MCF 10A (cell line): Measurements from ENCODE around the gene ST8SIA1. TPM values are rescaled to one million over a fixed set of nuclear protein-coding genes. Genes with fewer than 3 reads are reported as not detected.

ENCODE experiments used
- BruUV-seq: library from RNA; stranded (reverse); fragments of 400-500 nt; replicated peaks from 2 replicates; lab custom pipeline; 2021; lab: Mats Ljungman, UMichigan
- CTCF ChIA-PET: fragments of 300-600 bp; sonication (Branson Sonifier 250); formaldehyde crosslinking; extraction: SDS; loops from one replicate; lab custom pipeline; 2021; ENCODE audit warnings: antibody characterized with exemption, inconsistent platforms; lab: Yijun Ruan, JAX
- POLR2A ChIA-PET: fragments of 300-600, 350-650 bp; sonication (Branson Sonifier 250); formaldehyde crosslinking; extraction: SDS; loops from one replicate; lab custom pipeline; 2020; ENCODE audit warnings: antibody characterized with exemption, inconsistent platforms; lab: Yijun Ruan, JAX
- DNase-seq: peaks from one replicate; pipeline ENCODE4 v3.0.0-alpha.2; 2018; ENCODE audit not compliant: unreplicated experiment
- H3K27ac Mint-ChIP-seq: one replicate; pipeline ENCODE4 v1.8.0; 2022; ENCODE audit warnings: mild to moderate bottlenecking, low read depth, mixed read lengths; ENCODE audit not compliant: unreplicated experiment
- H3K27me3 Mint-ChIP-seq: one replicate; pipeline ENCODE4 v1.8.0; 2022; ENCODE audit warnings: mixed read lengths; ENCODE audit not compliant: insufficient read depth, unreplicated experiment
- H3K36me3 Mint-ChIP-seq: one replicate; pipeline ENCODE4 v1.8.0; 2022; ENCODE audit warnings: mild to moderate bottlenecking, moderate library complexity, mixed read lengths; ENCODE audit not compliant: insufficient read depth, unreplicated experiment
- H3K4me1 Mint-ChIP-seq: one replicate; pipeline ENCODE4 v1.8.0; 2022; ENCODE audit warnings: mixed read lengths; ENCODE audit not compliant: insufficient read depth, unreplicated experiment
- H3K4me3 Mint-ChIP-seq: one replicate; pipeline ENCODE4 v1.8.0; 2022; ENCODE audit warnings: mild to moderate bottlenecking, moderate library complexity, mixed read lengths; ENCODE audit not compliant: unreplicated experiment
- H3K9me3 Mint-ChIP-seq: one replicate; pipeline ENCODE4 v1.8.0; 2022; ENCODE audit warnings: mixed read lengths; ENCODE audit not compliant: unreplicated experiment
- intact Hi-C: fragments of 100-400 bp; cut with micrococcal nuclease; formaldehyde crosslinking; loops from 2 replicates; pipeline ENCODE4 v1.14.1; 2022
- total RNA-seq: library from RNA; stranded (reverse); gene quantifications from 2 replicates; pipeline ENCODE4 v1.2.3, GENCODE V29; 2022
- TF ChIP-seq, protein P1 (sequence below): fragments of 200-600 bp; IDR thresholded peaks from one replicate; pipeline ENCODE4 v1.8.0; 2022; ENCODE audit warnings: antibody characterized with exemption, mild to moderate bottlenecking; ENCODE audit not compliant: unreplicated experiment

The ST8SIA1 gene
- total RNA-seq, 1 experiment from 2014 or later: 3.8 TPM

- Mint-ChIP-seq H3K4me1 (peaks cover 23% of the 10 kb centered on the region), H3K9me3 (no peaks in the 10 kb centered on the region), H3K4me3 (peak overlapping the region; percentile 94), H3K27me3 (no peaks in the 10 kb centered on the region), H3K27ac (no peak overlapping the region), H3K36me3 (no peaks in the 10 kb centered on the region)
- no peak for DNase-seq
- TF ChIP-seq, protein P1, sequence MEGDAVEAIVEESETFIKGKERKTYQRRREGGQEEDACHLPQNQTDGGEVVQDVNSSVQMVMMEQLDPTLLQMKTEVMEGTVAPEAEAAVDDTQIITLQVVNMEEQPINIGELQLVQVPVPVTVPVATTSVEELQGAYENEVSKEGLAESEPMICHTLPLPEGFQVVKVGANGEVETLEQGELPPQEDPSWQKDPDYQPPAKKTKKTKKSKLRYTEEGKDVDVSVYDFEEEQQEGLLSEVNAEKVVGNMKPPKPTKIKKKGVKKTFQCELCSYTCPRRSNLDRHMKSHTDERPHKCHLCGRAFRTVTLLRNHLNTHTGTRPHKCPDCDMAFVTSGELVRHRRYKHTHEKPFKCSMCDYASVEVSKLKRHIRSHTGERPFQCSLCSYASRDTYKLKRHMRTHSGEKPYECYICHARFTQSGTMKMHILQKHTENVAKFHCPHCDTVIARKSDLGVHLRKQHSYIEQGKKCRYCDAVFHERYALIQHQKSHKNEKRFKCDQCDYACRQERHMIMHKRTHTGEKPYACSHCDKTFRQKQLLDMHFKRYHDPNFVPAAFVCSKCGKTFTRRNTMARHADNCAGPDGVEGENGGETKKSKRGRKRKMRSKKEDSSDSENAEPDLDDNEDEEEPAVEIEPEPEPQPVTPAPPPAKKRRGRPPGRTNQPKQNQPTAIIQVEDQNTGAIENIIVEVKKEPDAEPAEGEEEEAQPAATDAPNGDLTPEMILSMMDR: no peak
- no TSS peak for BruUV-seq
- POLR2A ChIA-PET: interaction anchor here (0.8 to 1.1 kb wide), 3 partner anchors 55 to 102 kb away, joined by 3 to 6 read pairs (median 3); no protein-coding TSS in a partner anchor
- intact Hi-C loops: loop anchor here (10.0 kb wide), 1 partner anchor 637 kb away; no protein-coding TSS in a partner anchor
- CTCF ChIA-PET: interaction anchor here (2.3 kb wide), 1 partner anchor 249 kb away, joined by 11 read pairs; no protein-coding TSS in a partner anchor
Observed at GRCh38 chr12:22332202-22332601, 2.3 kb downstream of the ST8SIA1 start.

DNA sequence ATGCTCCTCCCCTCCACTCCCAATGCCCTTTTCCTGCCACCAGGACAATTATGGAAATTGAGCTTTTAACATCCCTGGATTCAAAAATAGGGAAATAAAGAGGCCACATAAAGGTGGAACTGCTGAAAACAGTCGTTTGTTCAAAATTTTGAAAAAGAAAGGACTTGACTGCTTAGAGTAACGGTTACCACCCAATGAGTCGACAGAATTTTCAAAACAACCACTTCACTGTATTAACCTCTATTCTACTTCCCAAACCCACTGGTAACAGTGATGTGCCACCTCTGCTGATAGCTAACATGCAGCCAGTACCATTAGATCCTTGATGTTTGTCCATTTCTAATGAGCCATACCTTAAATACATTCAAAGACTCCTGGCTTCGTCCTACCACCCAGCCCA, 4.9 kb downstream of the ST8SIA1 start:
- H3K27ac Mint-ChIP-seq: no peak overlapping the region
- no peaks in the 10 kb centered on the region for H3K9me3 Mint-ChIP-seq
- ChIA-PET POLR2A (interaction anchor here (0.6 to 1.8 kb wide), 5 partner anchors 13 to 258 kb away, joined by 3 to 7 read pairs (median 3); no protein-coding TSS in a partner anchor), CTCF (interaction anchor here (0.8 to 1.3 kb wide), 3 partner anchors 86 to 227 kb away, joined by 3 to 4 read pairs (median 3); no protein-coding TSS in a partner anchor)
- H3K4me1 Mint-ChIP-seq: peaks cover 23% of the 10 kb centered on the region
- no peak overlapping the region for H3K4me3 Mint-ChIP-seq
- no peaks in the 10 kb centered on the region for H3K27me3 Mint-ChIP-seq
- TF ChIP-seq, protein P1: no peak
- intact Hi-C loops: loop anchor here (10.0 kb wide), 1 partner anchor 635 kb away; no protein-coding TSS in a partner anchor
- BruUV-seq: no TSS peak
- H3K36me3 Mint-ChIP-seq: no peaks in the 10 kb centered on the region
- no peak for DNase-seq

DNA sequence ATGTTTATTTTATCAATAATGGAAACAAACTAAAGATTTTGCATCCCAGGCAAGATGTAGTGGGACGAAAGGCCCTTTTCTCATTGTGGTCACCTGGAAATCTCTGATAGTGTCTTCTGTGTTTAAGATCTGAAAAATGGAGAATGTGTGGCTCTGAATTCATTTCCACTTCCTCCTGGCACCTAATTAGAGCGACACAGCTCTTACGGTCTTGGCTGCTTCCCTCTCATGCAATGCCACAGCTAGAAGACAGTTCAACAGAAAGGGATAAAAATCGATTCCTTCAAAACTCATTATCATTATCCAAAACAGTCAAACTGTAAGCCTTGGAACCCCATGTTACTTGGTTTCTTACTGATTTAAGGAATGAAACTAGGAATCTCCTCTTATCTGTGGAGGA, 9.3 kb downstream of the ST8SIA1 start:
- H3K4me3 Mint-ChIP-seq: no peak overlapping the region
- ChIA-PET POLR2A (no interaction called here), CTCF (interaction anchor here (0.9 kb wide), 1 partner anchor 90 kb away, joined by 3 read pairs; no protein-coding TSS in a partner anchor)
- intact Hi-C loops: no loop called here
- peaks cover 7% of the 10 kb centered on the region for H3K4me1 Mint-ChIP-seq
- H3K27me3 Mint-ChIP-seq: no peaks in the 10 kb centered on the region
- H3K9me3 Mint-ChIP-seq: no peaks in the 10 kb centered on the region
- no peak overlapping the region for H3K27ac Mint-ChIP-seq
- BruUV-seq: no TSS peak
- DNase-seq: no peak
- TF ChIP-seq, protein P1: no peak
- H3K36me3 Mint-ChIP-seq: no peaks in the 10 kb centered on the region

DNA sequence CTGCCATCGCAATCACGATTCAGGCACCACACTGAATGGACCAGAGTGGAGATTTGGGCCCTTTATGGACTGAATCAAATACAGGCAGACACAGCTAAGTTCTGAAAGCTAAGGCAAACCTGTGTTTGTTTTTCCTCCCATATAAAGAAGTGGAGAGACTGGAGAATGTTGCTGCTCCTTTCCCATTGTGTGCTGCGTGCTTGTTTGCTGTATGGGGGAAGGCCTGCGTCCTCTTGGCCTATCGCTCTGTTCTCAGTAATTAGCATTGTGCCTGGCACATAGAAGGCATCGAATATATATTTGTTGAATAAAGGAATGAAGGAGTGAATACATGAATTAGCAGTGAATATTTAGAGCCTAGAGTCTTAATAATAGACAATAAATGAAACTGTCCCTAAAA, 12.4 kb downstream of the ST8SIA1 start:
- no peaks in the 10 kb centered on the region for H3K27me3 Mint-ChIP-seq
- no peaks in the 10 kb centered on the region for H3K9me3 Mint-ChIP-seq
- TF ChIP-seq, protein P1: no peak
- H3K4me1 Mint-ChIP-seq: peaks cover 7% of the 10 kb centered on the region
- no peak overlapping the region for H3K4me3 Mint-ChIP-seq
- ChIA-PET POLR2A (interaction anchor here (0.9 kb wide), 1 partner anchor 9 kb away, joined by 3 read pairs; no protein-coding TSS in a partner anchor), CTCF (interaction anchor here (0.7 kb wide), 1 partner anchor 13 kb away, joined by 3 read pairs; no protein-coding TSS in a partner anchor)
- BruUV-seq: no TSS peak
- intact Hi-C loops: no loop called here
- no peak for DNase-seq
- H3K27ac Mint-ChIP-seq: no peak overlapping the region
- no peaks in the 10 kb centered on the region for H3K36me3 Mint-ChIP-seq
